Measurements from ENCODE around the gene RNF186. TPM values are rescaled to one million over a fixed set of nuclear protein-coding genes. Genes with fewer than 3 reads are reported as not detected.

RNF186 gene
- total and polyA plus RNA-seq, 2 of the 13 experiments (the other 11 are each of a cell fraction or from before 2014, with no cell fraction given): 0.07 to 0.20 TPM

DNA sequence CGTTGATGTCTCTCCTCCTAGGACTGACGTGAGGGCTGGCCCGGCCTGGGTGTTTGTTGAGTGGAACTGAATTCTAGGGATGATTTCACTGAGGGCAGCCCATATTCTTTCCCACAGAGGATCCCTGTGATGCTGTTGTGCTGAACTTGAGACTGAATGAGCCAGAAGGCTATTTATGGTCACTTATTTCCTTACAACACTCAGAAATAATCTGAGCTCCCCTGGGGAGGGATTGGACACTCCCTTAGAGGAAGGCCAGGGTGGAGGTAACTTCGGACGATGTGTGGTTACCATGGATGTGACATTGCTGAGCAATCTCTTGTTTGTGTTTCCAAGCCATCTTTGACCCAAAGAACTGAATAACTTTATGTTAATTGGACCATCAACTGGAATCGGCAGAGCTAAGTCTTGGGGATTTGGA lies 10.2 kb downstream of the RNF186 start:
- ChIA-PET POLR2A (interaction anchor here (0.6 kb wide), 1 partner anchor 12 kb away, joined by 4 read pairs; no protein-coding TSS in a partner anchor), CTCF (ENCODE audit: low intra/inter-chr PET ratio, low total read pairs) (no interaction called here)
- Histone ChIP-seq H4K20me1 (ENCODE audit: insufficient read depth, low read length) (no peaks in the 10 kb centered on the region), H3K27ac (ENCODE audit: extremely low read length, insufficient read depth, low read length) (no peak overlapping the region), H3K9me3 (ENCODE audit: low read length) (no peaks in the 10 kb centered on the region), H3K4me1 (ENCODE audit: insufficient read depth, low read length) (peaks cover 26% of the 10 kb centered on the region), H2AFZ (ENCODE audit: low read length) (no peak overlapping the region), H3K9ac (ENCODE audit: insufficient read depth, low read depth, low read length) (no peak overlapping the region), H3K79me2 (ENCODE audit: insufficient read depth, low read length) (no peaks in the 10 kb centered on the region), H3K27me3 (ENCODE audit: control insufficient read depth in 1 of 2, insufficient read depth in 2 of 2, low read length in 2 of 2) (peaks cover 2 to 22% of the 10 kb centered on the region in 2 experiments; a peak in 3 of 5 replicates), H3K4me2 (ENCODE audit: low read depth, low read length) (no peak overlapping the region), H3K4me3 (replicated peaks in 1 of 3; ENCODE audit: insufficient read depth in 1 of 3, low read depth in 2 of 3, low read length in 3 of 3) (no peak overlapping the region), H3K36me3 (replicated peaks in 1 of 2; ENCODE audit: control insufficient read depth in 1 of 2, insufficient read depth in 2 of 2, low read length in 2 of 2) (no peaks in the 10 kb centered on the region)
- DNase-seq (ENCODE audit: low spot score): no peak
- FAIRE-seq: no peak
- BruUV-seq (replicated peaks): no TSS peak
- intact Hi-C loops (cut with micrococcal nuclease; ENCODE audit: unreplicated experiment) (no loop called here), in situ Hi-C loops (cut with HindIII; ENCODE audit: extremely low pct_ligation_motif_present, low pct_unique_long_range_greater_than_20kb) (no loop called here)
- WGBS (ENCODE audit: low lambda C conversion rate): 25% methylated on average over 6 of the region's 6 CpGs
- ATAC-seq: no peak
- TF ChIP-seq ZBTB40 (IDR thresholded peaks at IDR 0.05) (no peak), ZBTB40 (CRISPR knock-in tag; IDR thresholded peaks at IDR 0.05) (no peak), NFE2L2 (IDR thresholded peaks at IDR 0.05; ENCODE audit: low read length) (no peak), XRCC5 (optimal IDR thresholded peaks at IDR 0.05; ENCODE audit: low read length) (no peak), ZBTB26 (CRISPR knock-in tag; IDR thresholded peaks at IDR 0.05; ENCODE audit: borderline replicate concordance) (no peak), NR3C1 (CRISPR knock-in tag; IDR thresholded peaks at IDR 0.05) (no peak), DMAP1 (CRISPR knock-in tag; IDR thresholded peaks at IDR 0.05) (no peak), ZNF564 (CRISPR knock-in tag; IDR thresholded peaks at IDR 0.05) (no peak), ZNF570 (CRISPR knock-in tag; IDR thresholded peaks at IDR 0.05; ENCODE audit: borderline replicate concordance) (no peak), BRCA1 (CRISPR knock-in tag; IDR thresholded peaks at IDR 0.05) (no peak)
- TF ChIP-seq, protein P1, sequence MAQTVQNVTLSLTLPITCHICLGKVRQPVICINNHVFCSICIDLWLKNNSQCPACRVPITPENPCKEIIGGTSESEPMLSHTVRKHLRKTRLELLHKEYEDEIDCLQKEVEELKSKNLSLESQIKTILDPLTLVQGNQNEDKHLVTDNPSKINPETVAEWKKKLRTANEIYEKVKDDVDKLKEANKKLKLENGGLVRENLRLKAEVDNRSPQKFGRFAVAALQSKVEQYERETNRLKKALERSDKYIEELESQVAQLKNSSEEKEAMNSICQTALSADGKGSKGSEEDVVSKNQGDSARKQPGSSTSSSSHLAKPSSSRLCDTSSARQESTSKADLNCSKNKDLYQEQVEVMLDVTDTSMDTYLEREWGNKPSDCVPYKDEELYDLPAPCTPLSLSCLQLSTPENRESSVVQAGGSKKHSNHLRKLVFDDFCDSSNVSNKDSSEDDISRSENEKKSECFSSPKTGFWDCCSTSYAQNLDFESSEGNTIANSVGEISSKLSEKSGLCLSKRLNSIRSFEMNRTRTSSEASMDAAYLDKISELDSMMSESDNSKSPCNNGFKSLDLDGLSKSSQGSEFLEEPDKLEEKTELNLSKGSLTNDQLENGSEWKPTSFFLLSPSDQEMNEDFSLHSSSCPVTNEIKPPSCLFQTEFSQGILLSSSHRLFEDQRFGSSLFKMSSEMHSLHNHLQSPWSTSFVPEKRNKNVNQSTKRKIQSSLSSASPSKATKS (CRISPR knock-in tag; IDR thresholded peaks at IDR 0.05): no peak

Measured in HepG2 (cell line).